Muscle of arm (tissue), 12 donors: Measurements from ENCODE around the gene RNF114. TPM values are rescaled to one million over a fixed set of nuclear protein-coding genes. Genes with fewer than 3 reads are reported as not detected.

Experiments
- DNase-seq: peaks from one replicate; pipeline ENCODE4 v3.0.0-alpha.2; 2013
- polyA plus RNA-seq, 12 donors: library from polyadenylated mRNA; unstranded; fragments of 120-200 nt; gene quantifications; one replicate each; pipeline ENCODE4 v1.2.1, GENCODE V29; 2013; ENCODE audit not compliant: insufficient read length in 12 of 12

RNF114 gene
- polyA plus RNA-seq, 12 donors: 34.0 to 56.9 (median 40.4) TPM; not detected in 1

DNA sequence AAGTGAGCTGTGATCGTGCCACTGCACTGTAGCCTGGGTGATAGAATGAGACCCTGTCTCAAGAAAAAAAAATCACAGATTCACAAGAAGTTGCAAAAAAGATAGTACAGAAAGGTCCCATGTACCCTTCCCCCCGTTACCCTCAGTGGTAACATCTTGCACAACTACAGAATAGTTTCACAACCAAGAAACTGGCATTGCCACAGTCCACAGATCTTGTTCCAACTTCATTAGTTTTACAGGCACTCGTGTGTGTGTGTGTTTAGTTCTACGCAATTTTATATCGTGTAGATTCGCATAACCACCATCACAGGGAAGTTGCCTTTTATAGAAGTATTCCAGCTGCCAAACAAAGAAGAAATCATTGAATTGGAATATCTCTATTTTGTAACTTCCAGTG is 40.0 kb upstream of the RNF114 start:
- DNase-seq: no peak

DNA sequence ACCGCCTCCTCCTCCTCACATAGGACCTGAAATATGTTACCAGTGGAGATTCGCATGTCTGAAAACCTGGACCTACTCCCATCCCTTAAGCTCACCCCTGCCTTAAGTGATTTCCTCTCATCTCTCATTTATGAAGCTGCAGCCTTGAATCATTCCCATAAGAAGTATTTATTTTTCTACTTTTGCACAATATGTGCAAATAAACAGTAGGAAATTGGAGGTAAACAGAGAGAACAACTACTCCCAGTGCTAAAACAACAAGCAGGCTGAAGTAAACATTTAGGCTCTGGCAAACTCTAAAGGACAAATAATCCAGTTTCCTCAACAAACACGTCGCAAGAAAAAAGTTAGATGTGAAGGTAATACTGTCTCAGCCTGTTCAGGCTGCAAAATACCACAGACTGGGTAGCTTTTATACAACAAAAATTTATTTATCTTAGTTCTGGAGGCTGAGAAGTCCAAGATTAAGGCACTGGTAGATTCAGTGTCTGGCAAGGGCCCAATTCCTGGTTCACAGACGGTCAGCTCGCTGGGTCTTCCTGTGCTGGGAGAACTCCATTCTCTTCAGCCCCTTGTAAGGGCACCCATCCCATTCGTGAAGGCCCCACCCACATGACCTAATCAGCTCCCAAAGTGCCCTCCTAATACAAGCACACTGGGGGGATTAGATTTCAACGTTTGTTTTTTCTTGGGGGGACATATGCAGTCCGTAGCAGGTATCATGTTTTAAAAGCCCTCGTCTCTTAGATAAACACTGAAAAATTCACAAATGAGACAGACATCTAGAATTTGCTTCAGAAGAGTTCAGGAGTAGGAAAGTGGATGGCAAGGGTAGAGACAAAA is 36.4 kb upstream of the RNF114 start:
- DNase-seq: no peak

DNA sequence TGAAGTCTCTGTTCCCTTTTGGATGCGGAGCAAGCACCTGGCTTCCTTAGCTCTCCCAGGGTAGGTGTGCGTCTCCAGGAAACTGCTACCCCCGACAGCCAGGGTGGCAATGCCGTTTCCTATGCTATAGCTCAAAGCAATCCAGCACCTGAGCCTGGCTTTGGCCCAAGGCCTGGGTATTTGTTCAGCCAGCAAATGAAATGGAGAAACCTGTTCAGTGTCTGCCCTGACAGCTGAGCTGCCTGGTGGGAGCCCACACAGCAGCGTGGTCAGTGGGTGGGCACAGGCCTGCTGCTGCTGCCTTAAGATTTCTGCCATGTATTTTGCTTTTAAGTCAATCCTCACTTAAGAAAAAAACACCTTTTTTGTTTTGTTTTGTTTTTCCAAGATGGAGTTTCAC is 34.6 kb upstream of the RNF114 start:
- no peak for DNase-seq

DNA sequence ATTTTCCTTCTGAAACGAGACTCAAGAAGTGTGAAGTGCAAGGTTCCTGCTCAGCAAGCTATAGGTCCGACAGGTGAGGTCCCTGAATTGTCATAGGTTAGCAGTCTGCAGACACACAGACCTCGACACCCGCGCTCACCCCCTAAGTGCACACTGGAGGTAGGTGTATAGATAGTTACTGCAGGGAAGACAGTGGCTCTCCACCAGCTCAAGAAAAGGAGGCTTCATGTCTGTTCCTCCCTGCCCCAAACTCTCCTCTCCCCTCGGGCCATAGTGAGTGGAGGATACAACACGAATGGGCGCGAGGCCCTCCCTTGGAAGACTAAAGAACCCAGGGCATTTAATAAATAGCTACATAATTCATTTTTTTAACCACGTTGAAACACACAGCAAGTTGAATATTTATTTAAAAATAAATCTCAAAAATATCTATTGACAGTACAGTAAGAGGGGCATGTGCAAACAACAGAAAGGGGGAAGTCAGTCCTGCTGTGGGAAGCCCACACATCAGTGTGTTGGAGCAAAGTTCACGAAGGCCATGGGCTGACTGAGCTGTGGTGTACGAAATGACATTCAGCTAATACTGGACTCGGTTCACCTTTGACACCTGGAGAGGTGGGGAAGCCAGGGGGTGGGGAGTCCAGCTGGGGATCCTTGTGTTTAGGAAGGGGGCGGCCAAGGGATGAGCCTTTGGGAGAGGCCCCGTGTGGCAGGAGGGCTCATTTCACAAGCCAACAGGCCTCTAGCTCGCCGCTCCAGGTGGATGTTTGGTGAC is 31.6 kb upstream of the RNF114 start:
- no peak for DNase-seq

DNA sequence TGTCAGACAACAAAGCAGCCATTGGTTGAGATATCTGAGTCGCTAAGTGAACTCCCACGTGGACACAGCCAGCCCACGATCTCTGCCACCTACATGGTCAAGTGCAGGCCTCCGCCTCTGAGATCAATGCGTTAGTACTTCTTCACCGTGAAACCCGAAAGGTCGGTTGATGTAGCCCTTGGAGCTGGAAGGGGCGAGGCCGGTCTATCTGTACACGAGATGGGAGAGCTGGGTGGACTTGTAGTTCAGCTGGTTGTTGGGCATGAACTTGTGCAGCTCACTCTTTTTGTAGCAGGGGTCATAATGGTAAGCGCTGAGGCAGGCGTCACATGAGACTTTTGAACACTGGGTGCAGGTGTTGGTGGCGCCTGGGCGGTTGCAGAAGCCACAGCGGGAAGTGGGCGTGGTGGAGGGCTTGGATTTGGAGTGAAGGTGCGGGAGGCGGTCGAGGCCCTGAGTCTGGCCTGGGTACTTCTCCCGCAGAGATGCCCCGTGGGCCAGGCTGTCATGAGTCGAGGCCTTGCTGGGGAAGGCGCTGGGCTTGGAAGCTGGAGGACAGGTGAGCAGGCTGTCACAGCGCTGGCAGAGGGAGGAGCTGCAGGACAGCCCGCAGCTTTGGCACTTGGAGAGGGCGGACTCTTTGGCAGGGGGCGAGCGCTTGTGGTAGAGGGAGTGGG is 30.6 kb upstream of the RNF114 start:
- DNase-seq: no peak

DNA sequence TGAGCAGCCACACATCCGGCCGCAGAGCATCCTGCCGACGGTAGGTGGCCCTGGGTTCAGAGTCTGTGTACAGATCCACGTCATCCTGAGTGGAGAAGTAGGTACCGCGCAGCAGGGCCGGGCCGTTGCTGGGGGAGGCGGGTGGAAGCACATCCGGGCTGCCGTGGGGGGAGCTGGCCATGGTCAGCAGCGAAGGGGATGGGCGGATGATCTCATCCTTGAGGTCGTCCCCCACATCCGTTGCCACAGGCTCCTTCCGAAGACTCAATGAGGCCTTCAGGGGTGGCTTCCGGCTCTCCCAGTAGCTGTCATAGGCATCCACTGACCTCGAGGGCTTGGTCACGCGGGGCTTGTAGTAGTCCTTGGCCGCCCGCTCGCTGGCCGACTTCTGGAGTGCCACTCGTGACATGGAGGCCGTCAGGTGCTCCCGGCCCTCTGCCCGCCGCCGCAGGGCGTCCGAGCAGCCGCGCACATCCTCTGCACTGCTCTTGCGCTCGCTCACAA is 30.0 kb upstream of the RNF114 start:
- DNase-seq: no peak

DNA sequence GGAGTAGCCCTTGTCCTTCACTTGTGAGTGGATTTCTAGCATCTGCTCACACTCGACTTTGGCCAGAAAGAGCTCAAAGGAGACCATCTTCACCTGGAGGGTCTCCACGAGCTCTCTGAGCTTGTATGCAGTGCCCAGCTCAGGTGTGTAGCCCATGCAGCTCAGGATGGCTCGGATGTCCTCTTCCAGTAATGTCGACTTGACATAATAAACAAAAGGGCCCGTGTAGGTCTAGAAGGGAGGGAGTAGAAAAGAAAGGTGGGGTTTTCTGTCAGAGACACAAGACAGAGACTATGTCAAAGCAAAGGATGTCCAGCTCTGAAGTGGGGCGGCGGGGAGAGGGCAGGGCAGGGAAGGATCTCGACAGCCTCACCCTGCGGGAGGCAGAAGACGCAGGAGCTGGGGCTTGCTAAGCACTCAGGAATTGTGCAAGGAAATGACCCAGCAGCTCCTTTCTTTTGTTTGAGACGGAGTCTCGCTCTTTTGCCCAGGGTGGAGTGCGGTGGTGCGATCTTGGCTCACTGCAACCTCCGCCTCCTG is 29.5 kb upstream of the RNF114 start:
- DNase-seq: no peak

DNA sequence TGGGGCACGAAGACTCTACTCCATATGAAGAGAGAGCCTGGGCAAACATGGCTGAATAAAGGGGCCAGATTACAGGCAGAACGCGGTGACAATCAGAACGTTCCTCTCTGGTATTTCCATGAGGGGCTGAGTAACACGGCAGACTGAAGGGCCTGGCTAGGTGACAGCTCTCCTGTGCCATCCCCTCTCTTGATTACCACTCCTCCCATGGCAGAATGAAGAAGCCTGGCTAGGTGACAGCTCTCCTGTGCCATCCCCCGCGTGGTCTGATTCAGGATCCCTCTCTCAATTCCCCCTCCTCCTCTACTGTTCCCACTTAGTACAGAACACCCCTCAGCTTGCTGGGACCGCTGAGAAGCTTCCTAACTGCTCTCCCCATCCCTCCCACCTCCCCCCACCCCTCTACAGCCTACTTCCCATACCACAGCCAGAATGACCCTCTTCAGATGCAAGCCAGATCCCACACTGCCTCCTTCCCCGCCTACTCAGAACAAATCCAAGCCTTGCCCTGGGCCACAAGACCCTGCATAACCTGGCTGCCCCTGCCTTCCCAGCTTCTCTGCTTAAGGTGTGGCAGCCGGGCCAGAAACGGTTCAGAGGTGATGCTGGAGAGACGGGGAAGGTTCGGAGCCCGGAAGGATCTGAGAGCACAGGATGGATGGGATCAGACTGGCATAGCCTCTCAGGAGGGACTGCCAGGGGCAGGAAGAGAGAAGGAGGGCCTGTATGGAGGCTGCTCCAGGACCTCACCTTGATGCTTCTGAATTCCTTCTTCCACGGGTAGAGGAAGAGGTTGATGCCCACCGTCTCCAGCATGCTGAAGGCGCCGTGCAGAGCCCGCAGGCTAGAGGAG is 28.6 kb upstream of the RNF114 start:
- no peak for DNase-seq

DNA sequence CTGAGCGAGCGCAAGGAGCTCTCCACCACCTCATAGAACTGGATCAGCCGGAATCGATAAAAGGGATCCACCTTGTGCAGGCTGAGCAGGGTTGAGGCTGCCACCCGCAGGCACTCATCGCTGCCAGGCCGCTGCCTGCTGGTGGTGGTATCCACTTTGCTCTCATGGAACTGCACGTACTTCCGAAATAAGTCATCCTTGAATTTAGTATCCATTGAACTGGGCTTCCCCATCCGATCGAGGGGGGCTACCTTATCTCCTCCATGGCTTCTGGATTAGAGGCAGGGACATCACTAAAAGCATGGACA is 28.0 kb upstream of the RNF114 start:
- no peak for DNase-seq

DNA sequence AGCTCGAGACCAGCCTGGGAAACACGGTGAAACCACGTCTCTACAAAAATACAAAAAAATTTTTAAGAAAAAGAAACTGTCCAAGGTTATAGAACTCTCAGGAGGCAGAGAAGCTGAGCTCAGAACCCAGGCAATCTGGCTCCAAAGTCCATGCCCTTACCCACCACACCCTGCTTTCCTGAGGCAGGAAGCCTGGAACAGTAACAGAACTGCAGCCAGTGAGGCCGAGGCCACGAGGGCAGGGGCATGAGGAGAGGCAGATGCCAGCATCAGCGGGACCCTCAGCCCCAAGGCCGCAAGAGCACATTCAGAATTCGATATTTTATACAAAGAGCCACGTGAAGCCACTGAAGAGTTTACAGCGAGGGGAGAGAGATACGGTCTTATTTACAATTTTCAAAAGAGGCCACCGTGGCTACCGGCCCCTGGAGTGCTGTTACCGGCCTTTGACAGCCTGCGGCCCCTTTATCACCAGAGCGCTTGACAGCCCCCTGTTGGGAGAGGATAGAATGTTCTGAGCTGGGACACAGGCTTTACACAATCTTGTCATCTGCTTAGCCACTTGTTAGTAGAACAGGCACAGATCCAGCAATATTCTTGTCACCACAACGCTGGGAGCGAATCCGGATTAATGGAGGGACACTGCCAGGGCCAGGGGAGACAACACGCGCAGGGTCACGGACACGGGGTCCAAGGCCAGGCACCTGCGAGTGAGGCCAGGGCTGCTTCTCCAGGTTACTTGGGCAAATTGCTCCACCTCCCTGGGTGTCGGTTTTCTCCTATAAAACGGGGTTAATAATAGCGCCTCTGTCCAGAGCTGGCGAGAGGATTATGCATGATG is 26.5 kb upstream of the RNF114 start:
- no peak for DNase-seq

DNA sequence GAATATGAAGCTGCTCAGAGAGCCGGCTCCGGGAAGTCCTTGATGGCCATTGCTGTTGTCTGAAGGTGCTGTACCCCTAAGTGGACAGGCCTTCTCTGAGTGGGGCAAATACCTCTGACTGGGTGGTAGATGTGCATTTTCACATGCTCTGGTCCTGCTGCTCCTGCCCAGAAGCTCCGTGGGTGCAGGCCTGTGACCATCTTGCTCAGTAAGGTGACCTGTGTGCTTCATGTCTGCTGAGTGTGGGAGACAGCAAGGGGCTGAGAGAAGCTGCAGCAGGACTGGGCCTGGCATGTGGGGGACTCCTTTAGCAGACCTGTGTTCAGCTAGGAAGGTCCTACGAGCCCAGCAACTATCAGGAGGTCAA is 25.9 kb upstream of the RNF114 start:
- no peak for DNase-seq

DNA sequence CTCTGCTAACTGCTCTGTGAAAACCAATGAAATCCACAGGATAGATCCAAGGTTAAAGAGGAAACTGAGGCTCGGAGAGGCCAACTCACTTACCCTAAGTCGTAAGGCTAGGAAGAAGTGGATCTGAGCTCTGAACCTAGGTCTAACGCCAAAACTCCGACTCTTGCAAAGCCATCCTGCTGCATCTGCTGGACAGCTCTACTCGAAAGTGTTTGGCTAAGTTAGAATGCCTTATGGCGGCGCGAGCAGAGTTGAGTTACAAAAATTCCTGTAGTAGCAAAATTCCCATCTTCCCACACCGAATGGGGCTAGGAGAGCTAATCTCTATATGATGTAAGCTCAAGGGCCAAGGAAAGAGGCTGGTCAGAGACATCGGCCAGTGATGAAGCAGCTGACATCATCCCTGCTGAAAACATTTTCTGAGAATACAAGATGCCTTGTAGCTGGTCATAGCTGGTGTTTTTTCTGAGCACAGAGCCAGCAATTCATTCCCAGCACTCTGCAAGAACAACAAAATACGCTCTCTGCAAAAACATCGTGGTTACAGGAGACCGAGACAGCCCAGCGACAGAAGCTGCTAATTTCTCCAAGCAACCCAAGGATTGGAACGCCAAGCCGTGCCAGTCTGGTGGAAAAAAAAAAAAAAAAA is 22.7 kb upstream of the RNF114 start:
- DNase-seq: no peak

DNA sequence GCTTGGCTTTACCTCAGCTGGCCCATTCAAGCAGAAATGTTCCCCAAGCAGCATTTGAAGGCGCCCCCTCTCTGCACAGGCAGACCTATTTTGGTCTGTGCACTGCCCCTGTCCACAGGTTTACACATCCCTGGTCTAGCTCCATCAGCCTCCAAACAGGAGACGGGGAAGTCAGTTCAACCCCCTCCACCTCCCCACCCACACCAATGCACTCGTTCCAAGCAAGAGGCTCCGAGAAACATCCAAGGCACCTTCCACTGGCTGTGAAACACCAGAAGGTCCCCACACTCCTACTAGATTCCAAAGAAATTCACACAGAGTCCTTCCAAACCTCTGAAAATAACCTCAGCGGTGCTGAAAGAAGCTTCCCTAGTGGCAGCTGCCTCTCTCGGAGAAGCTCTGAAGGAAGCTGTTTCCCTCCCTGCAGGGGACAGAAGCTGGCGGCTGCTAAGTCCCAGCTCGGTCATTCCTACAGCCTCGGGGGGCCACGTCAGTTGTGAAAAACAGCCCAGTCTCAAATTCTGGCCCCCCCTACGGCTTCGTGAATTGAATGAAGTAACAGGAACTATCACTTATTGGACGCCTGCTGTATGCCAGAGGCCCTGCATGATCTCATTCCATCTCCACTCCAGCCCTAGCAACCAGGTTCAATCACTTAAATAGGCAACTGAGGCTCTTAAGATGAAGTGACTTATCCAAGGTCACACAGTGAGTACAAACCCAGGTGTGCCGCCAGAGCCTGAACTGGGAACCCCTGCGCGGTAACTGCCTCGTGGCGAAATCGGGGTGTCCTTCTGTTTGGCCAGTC is 21.7 kb upstream of the RNF114 start:
- no peak for DNase-seq

DNA sequence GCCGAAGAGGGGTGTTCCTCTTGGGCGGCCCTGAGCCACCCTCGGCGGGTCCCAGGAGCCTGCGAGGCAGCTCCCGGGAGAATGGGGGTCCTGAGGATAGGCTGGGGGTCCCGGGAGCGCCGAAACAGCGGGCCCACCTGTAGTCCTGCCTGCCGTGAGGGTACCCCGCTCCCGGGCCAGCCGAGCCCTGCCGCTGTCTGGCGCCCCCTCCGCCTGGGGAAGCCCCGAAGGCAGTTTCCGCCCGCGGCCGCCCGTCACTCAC is 21.1 kb upstream of the RNF114 start:
- no peak for DNase-seq

DNA sequence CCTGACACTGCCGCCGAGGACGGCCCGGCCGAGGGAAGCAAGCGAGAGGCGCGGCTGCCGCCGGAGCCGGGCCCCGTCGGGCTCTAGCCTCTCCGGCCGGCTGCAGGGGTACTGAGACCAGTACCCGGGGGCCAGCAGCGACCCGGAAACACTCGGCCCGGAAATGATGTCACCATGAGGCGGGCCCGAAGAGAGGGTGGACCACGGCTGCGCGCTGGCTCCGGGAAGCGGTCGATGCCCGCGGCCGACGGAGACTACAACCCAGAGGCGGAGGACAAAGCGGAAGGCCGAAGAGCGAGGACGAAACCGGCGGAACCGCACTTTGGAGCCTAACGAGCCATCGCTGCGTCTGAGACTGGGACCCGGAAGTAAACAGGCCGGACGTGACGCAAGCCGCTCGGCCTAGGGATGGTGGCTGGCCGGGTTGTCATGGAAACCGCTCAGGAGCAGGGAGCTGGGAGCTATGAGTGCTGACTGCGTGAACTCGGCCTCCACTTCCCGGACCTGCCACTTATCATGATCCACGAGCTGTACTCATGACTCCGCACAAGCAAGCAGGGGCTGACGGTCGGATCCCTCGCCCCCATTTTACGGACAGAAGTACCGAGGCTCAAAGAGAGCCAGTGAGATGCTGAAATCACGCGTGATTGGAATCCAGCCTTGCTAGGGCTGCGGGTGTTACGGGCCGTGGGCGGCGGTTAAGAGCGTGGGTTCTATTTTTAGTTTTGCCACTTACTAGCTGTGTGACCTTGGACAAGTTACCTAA is 20.6 kb upstream of the RNF114 start, which contains the start of gene SPATA2:
SPATA2 (minus strand) TSS at position 150 of the 766 bp plus-strand sequence. CDS start 7,039 bp downstream, outside the sequence.
- DNase-seq: peak; percentile 95

DNA sequence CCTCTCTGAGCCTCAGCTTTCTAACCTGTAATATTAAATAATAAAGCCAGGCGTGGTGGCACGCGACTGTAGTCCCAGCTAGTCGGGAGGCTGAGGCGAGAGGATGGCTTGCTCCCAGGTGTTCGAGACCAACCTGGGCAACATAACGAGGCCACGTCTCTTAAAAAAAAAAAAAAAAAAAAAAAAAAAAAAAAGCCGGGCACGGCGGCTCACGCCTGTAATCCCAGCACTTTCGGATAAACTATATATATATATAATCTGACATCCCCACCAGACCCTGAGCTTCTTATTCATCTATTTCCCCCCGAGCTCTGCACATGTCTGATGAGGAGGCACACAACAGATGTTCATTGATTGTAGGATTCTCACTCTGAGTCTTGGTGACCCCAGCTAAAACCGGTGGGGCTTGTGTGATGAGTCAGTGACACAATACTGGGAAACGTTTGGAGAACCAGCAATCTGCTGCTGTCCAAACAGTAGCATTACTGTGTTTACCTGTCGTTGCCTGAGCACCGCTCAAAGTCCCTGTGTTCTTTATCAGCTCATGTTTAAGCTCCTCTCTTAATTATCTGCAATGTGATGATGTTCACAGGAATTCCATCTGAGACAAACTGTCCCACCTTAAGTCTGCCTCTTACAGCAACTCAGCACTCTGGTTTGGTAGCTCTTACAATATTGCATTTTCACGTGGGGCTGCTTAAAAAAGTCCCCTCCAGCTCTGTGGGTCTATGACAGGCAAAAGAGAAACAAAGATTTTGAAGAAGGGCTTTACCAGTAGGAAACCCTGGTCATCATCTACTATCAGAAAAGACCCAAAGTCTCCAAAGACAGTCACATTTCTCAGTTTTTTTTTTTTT is 19.8 kb upstream of the RNF114 start:
- no peak for DNase-seq

DNA sequence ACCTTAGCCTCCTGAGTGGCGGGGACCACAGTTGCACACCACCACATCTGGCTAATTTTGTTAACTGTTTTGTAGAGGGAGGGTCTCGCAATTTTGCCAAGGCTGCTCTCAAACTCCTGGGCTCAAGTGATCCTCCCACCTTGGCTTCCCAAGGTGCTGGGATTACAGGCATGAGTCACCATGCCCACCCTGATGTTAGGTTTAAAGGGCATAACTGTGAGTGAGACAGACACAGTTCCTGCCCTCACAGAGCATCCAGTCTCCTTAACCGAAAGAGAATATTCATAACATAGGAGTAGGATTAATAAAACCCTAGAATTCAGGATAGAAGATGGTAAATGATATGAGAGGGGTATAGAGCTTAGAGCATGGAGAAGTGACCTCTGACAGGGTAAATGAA is 17.8 kb upstream of the RNF114 start:
- DNase-seq: no peak
